Eye (tissue), 1 donor: ENCODE results near the gene ARMC9.
"Not testable (repeated sequence)": the region's sequence is repeated elsewhere in the genome, so short reads cannot be mapped to it uniquely, and the experiment has no call there.

Experiments
- DNase-seq: peaks from one replicate; pipeline ENCODE4 v3.0.0-alpha.2; 2015

ARMC9 gene, protein sequence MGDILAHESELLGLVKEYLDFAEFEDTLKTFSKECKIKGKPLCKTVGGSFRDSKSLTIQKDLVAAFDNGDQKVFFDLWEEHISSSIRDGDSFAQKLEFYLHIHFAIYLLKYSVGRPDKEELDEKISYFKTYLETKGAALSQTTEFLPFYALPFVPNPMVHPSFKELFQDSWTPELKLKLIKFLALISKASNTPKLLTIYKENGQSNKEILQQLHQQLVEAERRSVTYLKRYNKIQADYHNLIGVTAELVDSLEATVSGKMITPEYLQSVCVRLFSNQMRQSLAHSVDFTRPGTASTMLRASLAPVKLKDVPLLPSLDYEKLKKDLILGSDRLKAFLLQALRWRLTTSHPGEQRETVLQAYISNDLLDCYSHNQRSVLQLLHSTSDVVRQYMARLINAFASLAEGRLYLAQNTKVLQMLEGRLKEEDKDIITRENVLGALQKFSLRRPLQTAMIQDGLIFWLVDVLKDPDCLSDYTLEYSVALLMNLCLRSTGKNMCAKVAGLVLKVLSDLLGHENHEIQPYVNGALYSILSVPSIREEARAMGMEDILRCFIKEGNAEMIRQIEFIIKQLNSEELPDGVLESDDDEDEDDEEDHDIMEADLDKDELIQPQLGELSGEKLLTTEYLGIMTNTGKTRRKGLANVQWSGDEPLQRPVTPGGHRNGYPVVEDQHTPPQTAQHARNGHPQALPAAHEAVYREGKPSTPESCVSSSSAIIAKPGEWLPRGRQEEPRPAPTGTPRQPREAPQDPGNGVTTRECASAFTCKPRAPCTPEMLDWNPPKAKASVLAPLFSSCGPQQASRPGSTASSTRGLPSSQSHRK

DNA sequence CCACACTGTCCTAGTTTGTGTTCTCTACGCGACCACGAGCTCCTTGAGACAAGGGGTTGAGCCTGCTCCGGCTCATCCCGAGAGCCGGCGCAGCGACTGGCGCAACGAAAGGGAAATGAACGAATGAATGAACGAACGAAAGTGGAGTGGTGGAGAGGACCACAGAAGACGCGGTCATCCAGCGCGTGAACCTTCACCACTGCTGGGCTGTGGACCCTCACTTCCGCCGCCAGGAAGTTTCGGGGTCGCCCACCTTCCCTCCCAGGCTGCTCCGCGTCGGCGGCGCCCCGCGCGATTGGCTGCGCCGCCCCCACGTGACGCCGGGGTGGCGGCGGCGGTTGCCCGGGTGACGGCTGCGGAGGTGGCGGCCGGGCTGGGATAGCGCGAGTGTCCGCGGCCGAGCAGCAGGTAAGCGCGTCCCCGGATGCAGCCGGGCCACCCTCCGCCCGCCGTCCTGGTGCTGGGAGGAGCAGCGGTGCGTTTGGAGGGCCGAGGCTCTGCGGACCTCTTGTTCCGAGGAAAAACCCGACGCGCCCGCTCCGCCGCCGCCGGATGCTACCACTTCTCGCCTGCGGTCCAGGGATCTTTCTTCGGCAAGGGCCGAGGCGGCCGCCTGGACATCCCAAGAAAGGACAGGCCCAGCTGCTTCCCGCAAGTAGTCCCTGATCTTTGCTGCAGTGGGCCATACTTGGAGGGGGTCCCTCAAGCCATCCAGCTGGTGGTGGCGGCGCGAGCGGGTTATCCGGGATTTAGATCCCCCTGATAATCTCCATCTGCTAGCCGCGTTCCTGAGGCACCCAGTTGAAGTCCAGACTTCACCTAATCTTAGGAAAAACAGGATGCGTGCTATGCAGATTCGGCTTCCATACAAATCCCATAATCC, at the start of gene ARMC9:
ARMC9 (plus strand) TSS at position 341 of the 883 bp plus-strand sequence. CDS start 7,608 bp downstream, outside the sequence.
- DNase-seq, result peak; percentile 94

DNA sequence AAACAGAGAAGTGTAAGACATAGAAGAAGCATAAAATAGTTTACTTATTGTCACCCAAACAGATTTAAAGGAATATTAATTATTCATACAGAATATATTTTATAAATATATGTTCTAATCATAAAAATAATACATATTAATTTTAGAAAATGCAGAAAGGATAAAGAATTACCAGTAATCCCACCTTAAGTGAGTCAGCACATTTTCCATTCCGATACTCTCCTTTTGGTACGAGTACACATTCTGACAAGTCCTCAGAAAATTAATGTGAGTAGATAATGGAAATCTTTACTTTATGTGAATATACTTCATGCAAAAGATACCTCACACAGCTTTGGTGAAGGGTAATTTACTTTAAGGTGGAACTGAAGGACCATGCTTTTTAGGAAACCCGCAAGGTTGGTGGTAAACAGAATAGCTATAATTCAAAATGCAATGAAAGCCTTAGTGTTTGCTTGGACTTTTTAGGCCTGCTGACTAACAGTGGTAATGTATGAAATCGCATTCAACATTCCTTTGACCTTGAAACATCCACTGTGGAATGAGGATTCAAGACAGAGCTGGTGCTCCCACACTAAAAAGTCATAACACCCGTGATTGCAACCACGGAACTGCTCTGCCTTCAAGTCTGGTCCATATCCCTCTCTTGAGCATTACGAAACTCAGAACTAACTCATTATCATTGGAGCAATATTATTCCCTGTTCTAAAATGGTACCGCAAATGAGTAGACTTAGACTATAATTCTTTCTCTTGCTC, 45.5 kb upstream of the ARMC9 start:
- DNase-seq, result no peak

DNA sequence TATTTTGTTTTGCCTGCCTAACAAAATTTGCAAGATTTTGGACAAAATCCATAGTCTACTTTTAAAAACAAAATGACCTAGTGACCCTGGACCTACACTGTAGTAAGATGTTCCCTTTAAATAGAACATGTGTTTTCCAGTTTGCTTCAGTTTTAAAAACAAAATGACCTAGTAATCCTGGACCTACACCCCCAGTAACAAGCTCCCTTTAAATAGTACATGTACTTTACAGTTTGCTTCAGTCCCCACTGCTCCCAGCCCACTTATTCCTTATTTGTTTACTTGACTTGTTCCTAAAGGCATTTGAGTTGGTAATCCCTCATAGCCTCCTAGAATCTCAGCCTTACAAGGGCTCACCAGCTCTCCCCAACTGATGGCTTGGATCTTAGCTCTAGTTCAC, 39.1 kb upstream of the ARMC9 start:
- DNase-seq, result no peak

DNA sequence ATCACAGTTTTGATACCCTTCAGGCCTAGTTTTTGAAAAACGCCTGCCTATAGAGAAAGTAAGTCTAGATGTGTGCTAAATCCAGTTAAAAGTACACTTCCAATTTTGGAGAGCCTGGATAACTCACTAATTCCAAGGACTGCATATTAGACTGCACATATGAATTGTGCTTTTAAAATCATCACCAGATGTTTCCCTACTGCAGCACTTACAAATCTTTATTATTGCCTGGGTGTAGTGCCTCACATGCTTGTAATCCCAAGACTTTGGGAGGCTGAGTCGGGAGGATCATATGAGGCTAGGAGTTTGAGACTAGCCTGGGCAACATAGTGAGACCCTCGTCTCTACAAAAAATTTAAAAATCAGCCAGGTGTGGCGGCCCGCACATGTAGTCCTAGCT, 37.7 kb upstream of the ARMC9 start:
- no peak for DNase-seq

DNA sequence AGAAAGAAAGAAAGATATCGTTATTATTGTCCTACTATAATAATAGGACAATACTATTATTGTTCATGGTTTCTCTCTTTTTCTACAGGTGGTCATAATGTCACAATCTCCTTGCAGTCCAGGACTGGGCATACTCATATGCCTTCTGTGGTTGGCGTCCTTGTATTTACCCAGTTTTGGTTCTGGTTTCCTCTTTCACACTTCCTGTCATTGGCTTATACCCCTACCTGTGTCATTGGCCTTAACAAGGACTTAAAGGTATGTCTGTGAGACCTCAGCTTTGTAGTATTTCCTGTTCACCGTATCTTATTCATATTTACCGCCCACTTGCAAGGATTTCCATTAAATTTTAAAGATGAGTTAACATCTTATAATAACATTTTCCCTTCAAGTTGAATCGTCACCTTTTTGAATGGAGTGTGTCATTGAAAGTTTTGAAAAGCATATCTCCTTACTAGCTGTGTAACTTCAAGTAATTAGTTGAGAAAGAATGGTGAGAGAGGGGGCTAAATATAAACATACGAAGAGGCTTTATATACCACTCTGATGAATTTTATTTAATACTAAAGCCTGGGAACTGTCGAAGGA, 37.1 kb upstream of the ARMC9 start:
- no peak for DNase-seq

DNA sequence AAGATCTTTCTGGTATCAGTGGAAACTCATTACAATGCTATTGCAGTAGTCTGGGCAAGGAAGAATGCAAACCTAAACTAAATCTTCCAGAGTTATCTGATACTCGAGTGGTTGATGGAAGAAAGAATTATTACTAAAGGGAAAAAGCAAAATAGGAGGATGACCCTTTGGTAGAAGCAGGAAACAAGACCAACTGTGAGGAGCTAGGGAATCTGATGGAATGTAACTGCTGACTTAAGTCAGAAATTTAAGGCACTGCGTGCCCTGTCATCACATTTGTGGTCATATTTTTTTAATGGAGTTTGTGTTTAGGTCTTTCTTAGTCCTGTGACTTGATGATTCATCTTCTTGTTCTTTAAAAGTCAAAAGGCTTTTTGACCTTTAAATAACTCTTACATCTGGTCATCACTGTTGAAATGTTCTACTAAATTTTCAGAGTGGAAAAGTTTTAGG, 36.5 kb upstream of the ARMC9 start:
- DNase-seq, result peak; percentile 16

DNA sequence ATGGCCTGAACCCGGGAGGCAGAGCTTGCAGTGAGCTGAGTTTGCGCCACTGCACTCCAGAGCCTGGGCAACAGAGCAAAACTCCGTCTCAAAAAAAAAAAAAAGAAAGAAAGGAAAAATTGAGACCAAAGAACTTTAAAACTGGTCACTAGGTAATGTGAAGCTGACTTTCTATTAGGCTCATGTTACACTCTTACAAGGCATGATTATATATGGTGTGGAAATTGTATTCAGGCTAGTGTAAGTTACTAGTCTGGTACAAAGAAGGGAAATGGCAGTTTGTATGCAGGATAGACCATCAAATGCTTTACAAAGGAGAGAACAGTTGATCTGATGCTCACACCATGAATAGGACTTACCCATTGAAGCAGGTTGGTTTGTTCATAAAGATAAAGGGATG, 35.4 kb upstream of the ARMC9 start:
- DNase-seq, result no peak

DNA sequence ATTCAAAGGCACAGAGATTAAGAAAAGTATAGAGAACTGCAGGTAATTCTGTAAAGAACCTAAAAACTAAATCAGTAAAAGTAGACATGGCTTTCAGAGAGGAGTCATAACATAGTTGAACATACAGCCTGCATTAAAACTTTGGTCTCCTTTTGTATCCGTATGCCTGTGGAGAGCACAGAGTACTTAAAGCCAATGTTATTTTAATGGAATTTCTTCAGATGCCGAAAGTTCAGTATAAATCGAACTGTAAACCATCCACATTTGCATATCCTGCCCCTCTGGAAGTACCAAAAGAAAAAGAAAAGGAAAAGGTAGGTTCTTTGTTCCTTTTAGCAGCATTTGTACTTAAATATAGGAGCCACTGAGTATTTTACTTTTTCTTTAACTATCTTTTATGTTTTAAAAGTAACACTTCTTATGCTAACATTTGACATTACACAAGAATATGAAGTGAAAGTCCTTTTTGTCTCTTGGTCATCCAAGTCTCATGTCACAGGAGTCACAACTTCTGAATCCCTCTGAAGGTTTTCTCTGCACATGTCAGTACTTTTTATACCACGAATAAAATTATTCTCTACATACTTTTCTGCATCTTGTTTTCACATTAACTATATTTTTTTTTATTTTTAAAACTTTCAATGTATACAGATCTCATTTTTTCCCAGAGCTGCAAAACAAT, 34.9 kb upstream of the ARMC9 start:
- no peak for DNase-seq

DNA sequence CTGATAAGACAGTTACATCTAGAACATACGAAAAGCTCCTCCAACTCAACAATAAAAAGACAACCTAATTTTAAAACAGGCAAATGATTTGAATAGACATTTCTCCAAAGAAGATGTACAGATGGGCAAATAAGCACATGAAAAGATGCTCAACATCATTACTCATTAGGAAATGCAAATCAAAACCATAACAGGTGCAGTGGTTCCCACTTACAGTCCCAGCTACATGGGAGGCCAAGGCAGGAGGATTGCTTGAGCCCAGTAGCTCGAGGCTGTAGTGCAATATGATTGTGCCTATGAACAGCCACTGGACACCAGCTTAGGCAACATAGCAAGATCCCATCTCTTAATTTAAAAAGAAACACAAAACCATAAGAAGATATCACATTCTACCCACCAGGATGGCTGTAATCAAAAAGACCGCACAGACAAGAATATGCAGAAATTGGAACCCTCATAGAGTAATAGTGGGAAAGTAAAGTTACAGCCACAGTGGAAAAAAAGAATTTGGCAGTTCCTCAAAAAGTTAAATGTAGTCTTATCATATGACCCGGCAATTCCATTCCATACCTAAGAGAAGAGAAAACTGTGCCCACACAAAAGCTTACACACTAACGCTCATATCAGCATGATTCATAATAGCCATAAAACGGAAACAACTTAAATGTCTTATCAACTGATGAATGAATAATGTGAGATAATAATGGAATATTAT, 30.5 kb upstream of the ARMC9 start:
- DNase-seq, result no peak

DNA sequence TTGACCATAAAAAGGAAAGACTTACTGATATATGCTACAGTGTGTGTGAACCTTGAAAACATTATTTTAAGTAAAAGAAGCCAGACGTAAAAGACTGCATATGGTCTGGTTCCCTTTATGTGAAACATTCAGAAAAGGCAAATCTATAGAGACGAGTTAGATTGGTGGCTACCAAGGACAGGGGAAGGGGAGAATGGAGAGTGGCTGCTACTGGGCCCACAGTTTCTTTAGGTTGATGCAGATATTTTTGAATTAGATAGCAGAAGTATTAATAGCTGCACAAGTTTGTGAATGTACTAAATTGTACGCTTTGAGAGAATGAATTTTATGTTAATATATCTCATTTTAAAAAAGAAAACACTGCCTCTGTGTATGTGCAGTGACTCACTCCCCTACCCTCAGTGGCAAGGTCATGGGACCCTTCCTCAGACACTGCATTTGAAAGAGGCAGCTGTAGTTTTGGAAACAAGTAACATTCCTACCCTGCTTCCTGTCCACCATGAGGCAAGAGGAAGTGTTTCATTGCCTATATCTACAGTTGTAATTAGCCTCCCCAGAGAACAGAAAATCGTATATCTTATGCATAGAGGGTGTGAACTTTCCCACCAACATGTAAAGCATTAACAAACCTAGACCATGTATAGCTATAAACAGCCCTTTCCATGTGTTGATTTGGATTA, 29.8 kb upstream of the ARMC9 start:
- DNase-seq, result no peak

DNA sequence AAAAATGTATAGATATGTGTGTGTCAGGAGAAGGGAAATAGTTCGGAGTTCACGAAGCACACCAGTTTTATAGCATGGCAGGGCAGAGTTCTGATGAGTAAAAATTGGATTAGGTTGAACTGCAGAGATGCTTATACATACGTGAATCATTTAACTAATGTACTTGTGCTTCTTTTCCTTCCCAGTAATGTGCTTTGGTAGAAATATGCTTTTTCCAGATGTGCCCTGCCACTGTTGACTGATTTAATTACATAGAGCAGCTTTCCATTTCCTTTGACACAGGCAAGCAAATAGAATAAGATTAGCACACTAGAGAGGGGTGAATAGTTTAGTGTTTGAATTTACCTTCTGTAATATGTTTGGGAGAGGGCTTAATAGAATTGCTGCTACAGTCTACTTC, 28.9 kb upstream of the ARMC9 start:
- no peak for DNase-seq

DNA sequence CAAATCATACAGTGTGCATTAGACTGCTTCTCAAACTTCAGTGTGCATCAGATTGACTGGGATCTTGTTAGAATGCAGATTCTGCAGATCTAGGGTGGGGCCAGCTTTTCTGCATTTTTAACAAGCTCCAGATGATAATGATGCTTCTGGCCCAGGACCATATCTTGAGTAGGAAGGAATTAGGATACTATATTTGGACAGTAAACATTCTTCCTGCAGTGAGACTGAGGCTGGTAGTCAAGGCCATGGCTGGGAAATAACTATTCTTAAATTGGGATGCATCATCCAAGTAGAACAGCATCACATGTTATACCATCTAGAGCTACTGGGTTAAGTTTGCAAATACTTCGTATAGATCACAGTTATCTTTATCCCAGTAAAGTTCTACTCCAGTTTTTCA, 28.4 kb upstream of the ARMC9 start:
- DNase-seq, result no peak

DNA sequence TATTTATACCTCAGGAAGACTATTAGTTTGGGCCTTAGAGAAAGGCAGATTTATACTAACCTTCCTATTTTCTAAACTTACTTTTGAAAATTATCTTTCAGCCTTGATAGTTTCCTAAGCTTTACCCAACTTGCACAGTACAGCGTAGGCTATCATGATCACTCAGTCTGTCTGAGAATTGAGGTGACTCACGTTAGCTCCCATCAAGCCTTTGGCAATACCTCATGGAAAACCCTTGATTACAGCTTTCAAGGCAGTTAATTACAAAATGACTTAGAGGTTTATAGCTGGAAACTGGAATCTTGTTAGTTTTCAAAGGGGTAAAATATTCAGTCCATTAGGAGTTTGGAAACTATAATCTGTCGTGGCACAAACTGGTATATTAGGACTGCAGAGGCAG, 26.4 kb upstream of the ARMC9 start:
- DNase-seq, result no peak

DNA sequence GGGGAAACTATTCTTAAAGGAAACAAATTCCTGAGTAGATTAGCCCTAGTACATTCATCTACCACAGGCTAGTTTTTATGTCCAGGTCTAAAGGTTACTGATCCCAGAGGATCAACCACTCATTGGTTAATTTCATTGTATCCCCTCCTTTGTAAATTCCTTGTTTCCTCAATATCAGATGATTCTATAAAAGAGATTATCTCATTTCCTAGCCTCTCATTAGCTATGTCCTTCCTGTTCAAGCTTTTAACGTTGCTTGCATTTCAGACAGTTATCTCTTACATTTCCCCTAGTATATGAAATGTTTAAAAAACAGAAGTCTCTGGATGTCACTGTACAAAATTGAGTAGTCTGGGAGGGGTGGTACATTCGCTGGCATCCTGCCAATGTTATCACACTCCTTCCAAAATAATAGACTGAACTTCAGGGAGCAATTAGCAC, 24.2 kb upstream of the ARMC9 start:
- no peak for DNase-seq

DNA sequence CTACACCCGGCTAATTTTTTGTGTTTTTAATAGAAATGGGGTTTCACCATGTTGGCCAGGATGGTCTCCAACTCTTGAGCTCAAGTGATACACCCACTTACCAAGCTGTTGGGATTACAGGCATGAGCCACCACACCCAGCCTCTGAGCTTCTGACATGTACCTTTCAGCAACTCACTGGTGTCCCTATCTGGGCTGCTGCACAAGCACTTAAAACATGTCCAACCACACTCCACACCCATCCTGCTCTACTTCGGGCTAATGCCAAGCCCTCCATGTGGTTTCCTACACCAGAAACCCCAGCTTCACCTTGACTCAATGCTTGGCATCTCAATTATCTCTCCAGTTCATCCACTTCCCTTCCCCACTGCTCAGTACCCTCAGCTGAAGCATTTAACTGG, 22.4 kb upstream of the ARMC9 start:
- no peak for DNase-seq

DNA sequence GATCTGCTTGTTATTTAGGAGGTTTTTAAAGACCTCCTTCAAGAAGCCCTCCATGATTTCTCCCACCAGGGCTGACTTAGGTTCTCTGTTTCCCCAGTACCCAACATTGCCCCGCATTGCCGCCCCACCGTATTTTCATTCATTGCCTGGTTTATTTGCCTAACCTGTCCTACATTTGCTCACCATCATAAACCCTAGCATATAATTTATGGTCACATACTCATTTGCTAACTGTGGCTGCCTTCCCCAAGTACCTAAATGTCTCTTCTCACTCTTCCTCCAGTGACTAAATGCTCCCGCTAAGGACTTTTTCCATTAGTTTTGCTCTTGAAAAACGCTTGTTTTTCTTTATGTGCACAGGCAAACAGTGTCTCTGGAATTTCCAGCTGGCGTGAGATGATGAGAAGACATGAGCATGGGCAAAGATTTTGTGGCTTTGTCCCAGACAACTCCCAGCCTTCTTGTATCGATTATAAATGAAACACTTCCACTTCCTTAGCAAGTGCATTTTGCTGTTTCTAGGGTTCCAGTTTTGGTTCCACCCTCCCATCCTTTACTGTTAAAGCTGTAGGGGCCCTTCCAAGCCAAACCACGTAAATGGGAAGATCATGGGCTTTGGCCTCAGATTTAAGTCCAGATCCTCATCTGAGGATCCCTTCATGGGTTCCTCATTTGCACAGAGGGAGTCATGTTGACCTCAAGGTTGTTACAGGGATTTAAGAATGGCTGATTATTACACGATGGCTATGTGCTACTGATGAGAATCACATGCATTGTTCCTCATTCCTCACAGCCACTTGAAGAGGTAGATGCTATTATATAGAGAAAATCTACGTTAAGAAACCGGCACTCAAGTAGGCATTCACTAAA, 21.0 kb upstream of the ARMC9 start:
- DNase-seq, result no peak

DNA sequence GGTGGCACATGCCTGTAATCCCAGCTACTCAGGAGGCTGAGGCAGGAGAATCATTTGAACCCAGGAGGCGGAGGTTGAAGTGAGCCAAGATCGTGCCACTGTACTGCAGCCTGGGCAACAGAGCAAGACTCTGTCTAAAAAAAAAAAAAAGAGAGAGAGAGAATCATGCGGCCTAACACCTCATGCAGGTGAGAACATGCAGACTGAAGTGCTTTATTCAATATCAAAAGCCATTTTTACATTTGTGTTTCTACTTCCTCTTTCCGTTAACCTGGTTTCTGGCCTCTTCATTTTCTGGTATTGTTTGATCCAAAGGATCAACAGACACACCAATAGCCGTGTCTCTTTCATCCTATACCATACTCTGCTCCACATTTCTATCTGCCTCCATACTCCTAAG, 19.6 kb upstream of the ARMC9 start:
- DNase-seq, result not testable (repeated sequence)

DNA sequence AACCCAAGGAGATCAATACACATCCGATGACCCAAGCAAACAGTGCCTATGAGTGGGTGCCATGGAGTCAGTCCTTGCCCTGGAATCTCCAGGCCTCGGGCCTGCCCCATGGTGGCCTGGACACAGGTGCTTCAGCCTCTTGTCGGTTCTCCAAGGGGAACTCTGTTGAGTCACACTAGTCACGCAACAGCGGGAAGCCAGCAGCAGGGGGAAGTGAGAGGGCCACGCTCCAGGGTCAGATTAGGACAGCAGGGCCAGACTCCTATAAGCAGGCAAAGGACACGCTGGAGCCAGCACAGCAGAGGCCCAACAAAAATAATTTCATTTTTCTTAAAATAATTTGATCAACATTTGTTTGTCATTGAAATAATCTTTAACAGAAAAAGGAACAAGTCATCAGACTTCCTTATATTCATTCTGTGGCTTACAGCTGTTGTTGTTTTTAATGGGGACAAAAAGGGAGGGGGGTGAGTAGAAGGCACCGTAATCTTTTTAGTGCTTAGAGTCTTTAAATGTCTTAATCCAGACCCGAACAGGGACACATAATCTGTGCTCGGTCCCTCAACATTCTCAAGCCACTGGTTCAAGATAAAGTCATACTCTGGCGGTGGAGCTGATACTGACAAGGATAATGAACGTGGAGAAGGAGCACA, 16.4 kb upstream of the ARMC9 start:
- DNase-seq, result no peak
